Esophagus mucosa (tissue), 1 donor: ENCODE measurements around the gene CD8B. TPM values are rescaled to one million over a fixed set of nuclear protein-coding genes. Genes with fewer than 3 reads are reported as not detected.

Source experiments
- ATAC-seq: fragments of 200-7000 bp; cut with Tn5 transposase; one replicate; pipeline ENCODE4 v1.9.1; 2020
- total RNA-seq: library from RNA; stranded (reverse); gene quantifications from one replicate; pipeline ENCODE4 v1.2.4, GENCODE V29; 2023
- donor health status: DM: yes; HTN: yes; CAD: no.

Gene CD8B
- total RNA-seq, 1 donor from 2014 or later: not detected

GRCh38 chr2:86768189-86768949 lies 93.3 kb downstream of the CD8B start:
- ATAC-seq: no peak

Other genes with a start within 250 kb of the CD8B start
- gene RNF103, start 238.0 kb downstream of the CD8B start, total RNA-seq: 12.6 TPM
- gene RMND5A, start 141.6 kb downstream of the CD8B start, total RNA-seq: 39.4 TPM
- 0.44 TPM for gene CD8A, start 71.0 kb downstream of the CD8B start, total RNA-seq
- not detected for gene RGPD1, start 80.2 kb upstream of the CD8B start, total RNA-seq
- gene PLGLB1, start 160.0 kb upstream of the CD8B start, total RNA-seq: 0.64 TPM